Lower leg skin (tissue), 3 donors: Measurements from ENCODE around the gene AKT3.

Source experiments
- POLR2A ChIP-seq, 2 donors: fragments of 450-650 bp; IDR thresholded peaks; one replicate each; pipeline ENCODE4 v1.6.1; 2016 to 2017; ENCODE audit warnings: antibody characterized with exemption in 2 of 2, mild to moderate bottlenecking in 1 of 2, moderate library complexity in 1 of 2
- TF ChIP-seq, protein P1 (sequence below), 3 donors: fragments of 450-650 bp; IDR thresholded peaks; one replicate each; pipeline ENCODE4 v1.5.1; 2016; ENCODE audit warnings: antibody characterized with exemption in 3 of 3, mild to moderate bottlenecking in 3 of 3, moderate library complexity in 2 of 3

DNA sequence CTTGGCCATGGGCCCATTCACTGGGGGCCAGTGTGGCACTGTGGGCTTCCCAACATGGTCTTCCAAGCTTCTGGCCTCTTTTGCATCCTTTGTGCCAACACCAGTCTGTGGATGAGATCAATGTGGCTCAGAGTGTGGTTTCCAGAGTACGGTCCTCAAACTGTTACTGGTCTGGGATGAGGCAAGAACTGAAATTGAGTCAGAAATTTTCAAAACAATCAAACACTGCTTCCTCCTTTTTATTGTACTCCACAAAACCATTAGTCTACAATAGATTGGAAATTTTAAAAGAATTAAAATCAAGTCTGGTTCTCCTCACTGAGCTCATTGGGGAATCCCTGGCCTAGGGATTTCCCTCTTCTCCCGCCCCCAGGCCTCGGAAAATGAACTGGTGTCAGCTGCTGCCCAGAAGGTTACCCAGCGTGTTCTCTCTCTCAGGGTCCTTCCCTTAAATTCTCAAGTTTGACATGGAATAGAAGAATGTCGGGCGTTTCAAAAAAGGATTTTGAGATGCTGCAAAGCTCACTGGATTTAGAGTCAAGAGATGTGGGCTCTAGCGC lies 372.2 kb downstream of the AKT3 start:
- TF ChIP-seq, protein P1, sequence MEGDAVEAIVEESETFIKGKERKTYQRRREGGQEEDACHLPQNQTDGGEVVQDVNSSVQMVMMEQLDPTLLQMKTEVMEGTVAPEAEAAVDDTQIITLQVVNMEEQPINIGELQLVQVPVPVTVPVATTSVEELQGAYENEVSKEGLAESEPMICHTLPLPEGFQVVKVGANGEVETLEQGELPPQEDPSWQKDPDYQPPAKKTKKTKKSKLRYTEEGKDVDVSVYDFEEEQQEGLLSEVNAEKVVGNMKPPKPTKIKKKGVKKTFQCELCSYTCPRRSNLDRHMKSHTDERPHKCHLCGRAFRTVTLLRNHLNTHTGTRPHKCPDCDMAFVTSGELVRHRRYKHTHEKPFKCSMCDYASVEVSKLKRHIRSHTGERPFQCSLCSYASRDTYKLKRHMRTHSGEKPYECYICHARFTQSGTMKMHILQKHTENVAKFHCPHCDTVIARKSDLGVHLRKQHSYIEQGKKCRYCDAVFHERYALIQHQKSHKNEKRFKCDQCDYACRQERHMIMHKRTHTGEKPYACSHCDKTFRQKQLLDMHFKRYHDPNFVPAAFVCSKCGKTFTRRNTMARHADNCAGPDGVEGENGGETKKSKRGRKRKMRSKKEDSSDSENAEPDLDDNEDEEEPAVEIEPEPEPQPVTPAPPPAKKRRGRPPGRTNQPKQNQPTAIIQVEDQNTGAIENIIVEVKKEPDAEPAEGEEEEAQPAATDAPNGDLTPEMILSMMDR (IDR thresholded peaks at IDR 0.05) = no peak
- TF ChIP-seq POLR2A (IDR thresholded peaks at IDR 0.05) = no peak
